Spleen (tissue), 7 donors: ENCODE measurements around the gene PREP.

Experiments
- POLR2A ChIP-seq, 3 donors: fragments of 450-650 bp; IDR thresholded peaks; one replicate each; pipeline ENCODE4 v1.5.1; 2017; ENCODE audit warnings: antibody characterized with exemption in 3 of 3, mild to moderate bottlenecking in 1 of 3
- TF ChIP-seq, protein P1 (sequence below), 11 experiments: fragments of 200-600 bp in 7 of 11; fragments of 450-650 bp in 4 of 11; sonication (generic) in 4 of 11; IDR thresholded peaks in 8 of 11; conservative IDR thresholded peaks in 3 of 11; 1 replicate in 7 of 11; 2 replicates in 4 of 11; pipeline versions ENCODE4 v1.4.0 to v1.8.0; 2016 to 2021; ENCODE audit warnings: antibody characterized with exemption in 11 of 11, inconsistent platforms in 4 of 11, mild to moderate bottlenecking in 1 of 11
- donor health status: DM: no; HTN: no; CAD: no; lungs with moderate emphysema.
- donor health status: DM: no; HTN: no; CAD: no.
- donor health status: DM: no; HTN: no; CAD: no.

DNA sequence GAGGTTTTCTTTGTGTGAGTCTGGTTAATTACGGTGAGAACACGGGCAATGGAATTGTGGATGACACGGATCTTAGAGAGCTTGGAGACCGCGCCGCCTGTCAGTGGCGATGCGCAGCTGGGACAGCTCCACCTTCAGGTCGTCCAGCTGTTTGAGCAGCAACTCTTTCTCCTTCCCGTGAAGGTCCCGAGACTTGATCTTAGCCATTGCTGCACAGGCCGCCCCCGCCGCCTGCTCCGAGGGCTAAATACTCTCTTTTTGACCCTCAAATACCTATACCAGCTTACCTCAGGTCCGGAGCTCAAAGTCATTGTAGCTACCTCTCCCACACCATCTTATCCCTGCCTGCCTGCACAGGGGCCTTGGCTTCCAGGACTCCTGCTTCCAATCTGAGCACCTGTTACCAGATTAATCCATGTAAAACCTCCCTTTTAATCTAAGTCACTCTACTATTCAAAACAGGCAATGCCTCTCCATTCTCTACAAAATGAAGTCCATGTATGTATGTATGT is 100.2 kb downstream of the PREP start:
- TF ChIP-seq, protein P1, sequence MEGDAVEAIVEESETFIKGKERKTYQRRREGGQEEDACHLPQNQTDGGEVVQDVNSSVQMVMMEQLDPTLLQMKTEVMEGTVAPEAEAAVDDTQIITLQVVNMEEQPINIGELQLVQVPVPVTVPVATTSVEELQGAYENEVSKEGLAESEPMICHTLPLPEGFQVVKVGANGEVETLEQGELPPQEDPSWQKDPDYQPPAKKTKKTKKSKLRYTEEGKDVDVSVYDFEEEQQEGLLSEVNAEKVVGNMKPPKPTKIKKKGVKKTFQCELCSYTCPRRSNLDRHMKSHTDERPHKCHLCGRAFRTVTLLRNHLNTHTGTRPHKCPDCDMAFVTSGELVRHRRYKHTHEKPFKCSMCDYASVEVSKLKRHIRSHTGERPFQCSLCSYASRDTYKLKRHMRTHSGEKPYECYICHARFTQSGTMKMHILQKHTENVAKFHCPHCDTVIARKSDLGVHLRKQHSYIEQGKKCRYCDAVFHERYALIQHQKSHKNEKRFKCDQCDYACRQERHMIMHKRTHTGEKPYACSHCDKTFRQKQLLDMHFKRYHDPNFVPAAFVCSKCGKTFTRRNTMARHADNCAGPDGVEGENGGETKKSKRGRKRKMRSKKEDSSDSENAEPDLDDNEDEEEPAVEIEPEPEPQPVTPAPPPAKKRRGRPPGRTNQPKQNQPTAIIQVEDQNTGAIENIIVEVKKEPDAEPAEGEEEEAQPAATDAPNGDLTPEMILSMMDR (IDR thresholded peaks at IDR 0.05 in 8 of 11, conservative IDR thresholded peaks at IDR 0.05 in 3 of 11) = no peak
- no peak for TF ChIP-seq POLR2A (IDR thresholded peaks at IDR 0.05)
